ENCODE data around the gene GRIK2. TPM values are rescaled to one million over a fixed set of nuclear protein-coding genes. Genes with fewer than 3 reads are reported as not detected.
"Not testable (repeated sequence)": the region's sequence is repeated elsewhere in the genome, so short reads cannot be mapped to it uniquely, and the experiment has no call there.

Gene GRIK2
- total RNA-seq, 5 donors from 2014 or later (not counting 1 experiment from before 2014, with no cell fraction given): 0.15 to 0.19 TPM; not detected in 3

GRCh38 chr6:101379926-101380325 is 13.6 kb upstream of the GRIK2 start:
- H3K36me3 Mint-ChIP-seq: no peaks in the 10 kb centered on the region
- CTCF ChIA-PET: no interaction called here
- Histone ChIP-seq H3K4me1 (ENCODE audit: control insufficient read depth in 1 of 2, extremely low read depth in 1 of 2, insufficient read depth in 2 of 2, low read length in 2 of 2) (no peaks in the 10 kb centered on the region), H3K27me3 (replicated peaks in 1 of 2; ENCODE audit: control insufficient read depth in 2 of 2, extremely low read depth in 1 of 2, insufficient read depth in 2 of 2, low read length in 1 of 2) (no peaks in the 10 kb centered on the region), H3K4me3 (ENCODE audit: control insufficient read depth in 1 of 2, extremely low read depth in 1 of 2, low read length in 1 of 2) (no peak overlapping the region), H3K9me3 (no peaks in the 10 kb centered on the region), H3K36me3 (ENCODE audit: control insufficient read depth in 2 of 2, extremely low read depth in 1 of 2, insufficient read depth in 1 of 2, low read length in 1 of 2) (no peaks in the 10 kb centered on the region), H3K27ac (ENCODE audit: low read length) (no peak overlapping the region)
- no peak for ATAC-seq (replicated peaks in 1 of 4)
- H3K4me3 Mint-ChIP-seq: no peak overlapping the region
- H3K27ac Mint-ChIP-seq: no peak overlapping the region
- peaks cover 0 to 13% of the 10 kb centered on the region in 2 donors for H3K27me3 Mint-ChIP-seq
- POLR2A ChIA-PET: no interaction called here
- H3K9me3 Mint-ChIP-seq: peaks cover 5 to 11% (median 5%) of the 10 kb centered on the region in 3 donors
- 100% methylated on average over 1 of the region's 2 CpGs for WGBS (ENCODE audit: insufficient coverage)
- H3K4me1 Mint-ChIP-seq: no peaks in the 10 kb centered on the region
- no peak for DNase-seq

- H3K27me3 Mint-ChIP-seq: peaks cover 0 to 13% of the 10 kb centered on the region in 2 donors
- H3K9me3 ChIP-seq: no peaks in the 10 kb centered on the region
- DNase-seq: no peak
- CTCF ChIA-PET: interaction anchor here in 1 of 2 donors (0.6 kb wide), 1 partner anchor 518 kb away, joined by 4 read pairs; no protein-coding TSS in a partner anchor
- H3K36me3 ChIP-seq (ENCODE audit: control insufficient read depth in 2 of 2, extremely low read depth in 1 of 2, insufficient read depth in 1 of 2, low read length in 1 of 2): no peaks in the 10 kb centered on the region
- H3K36me3 Mint-ChIP-seq: no peaks in the 10 kb centered on the region
- no peak overlapping the region for H3K4me3 ChIP-seq (ENCODE audit: control insufficient read depth in 1 of 2, extremely low read depth in 1 of 2, low read length in 1 of 2)
- no peak overlapping the region for H3K4me3 Mint-ChIP-seq
- H3K4me1 ChIP-seq (ENCODE audit: control insufficient read depth in 1 of 2, extremely low read depth in 1 of 2, insufficient read depth in 2 of 2, low read length in 2 of 2): no peaks in the 10 kb centered on the region
- no peak for ATAC-seq (replicated peaks in 1 of 4)
- H3K27ac ChIP-seq (ENCODE audit: low read length): no peak overlapping the region
- no peak overlapping the region for H3K27ac Mint-ChIP-seq
- H3K4me1 Mint-ChIP-seq: no peaks in the 10 kb centered on the region
- WGBS (ENCODE audit: insufficient coverage): no CpG with 5 or more reads among the region's 2 CpGs
- H3K27me3 ChIP-seq (replicated peaks in 1 of 2; ENCODE audit: control insufficient read depth in 2 of 2, extremely low read depth in 1 of 2, insufficient read depth in 2 of 2, low read length in 1 of 2): no peaks in the 10 kb centered on the region
- H3K9me3 Mint-ChIP-seq: peaks cover 0 to 11% (median 5%) of the 10 kb centered on the region in 3 donors
- POLR2A ChIA-PET: interaction anchor here in 1 of 2 donors (0.6 kb wide), 1 partner anchor 19 kb away, joined by 8 read pairs; no protein-coding TSS in a partner anchor
These were observed 12.4 kb upstream of the GRIK2 start for GRCh38 chr6:101380897-101381630.

GRCh38 chr6:101383747-101384146 is 9.8 kb upstream of the GRIK2 start:
- ATAC-seq (replicated peaks in 1 of 4); H3K36me3 Mint-ChIP-seq; H3K4me1 ChIP-seq (ENCODE audit: control insufficient read depth in 1 of 2, extremely low read depth in 1 of 2, insufficient read depth in 2 of 2, low read length in 2 of 2); H3K27ac ChIP-seq (ENCODE audit: low read length); H3K9me3 ChIP-seq; H3K27me3 ChIP-seq (replicated peaks in 1 of 2; ENCODE audit: control insufficient read depth in 2 of 2, extremely low read depth in 1 of 2, insufficient read depth in 2 of 2, low read length in 1 of 2); H3K36me3 ChIP-seq (ENCODE audit: control insufficient read depth in 2 of 2, extremely low read depth in 1 of 2, insufficient read depth in 1 of 2, low read length in 1 of 2); H3K4me1 Mint-ChIP-seq; H3K27ac Mint-ChIP-seq; H3K4me3 ChIP-seq (ENCODE audit: control insufficient read depth in 1 of 2, extremely low read depth in 1 of 2, low read length in 1 of 2); POLR2A ChIA-PET; CTCF ChIA-PET; DNase-seq; H3K4me3 Mint-ChIP-seq: not testable (repeated sequence)
- H3K27me3 Mint-ChIP-seq: peaks cover 0 to 13% of the 10 kb centered on the region in 2 donors
- H3K9me3 Mint-ChIP-seq: peaks cover 0 to 11% (median 5%) of the 10 kb centered on the region in 3 donors
- WGBS (ENCODE audit: insufficient coverage): no CpG with 5 or more reads among the region's 5 CpGs

- ChIA-PET POLR2A (no interaction called here), CTCF (no interaction called here)
- no peak for DNase-seq
These were observed 6.5 kb upstream of the GRIK2 start for GRCh38 chr6:101386982-101387381.

GRCh38 chr6:101391772-101392585 is 1.5 kb upstream of the GRIK2 start:
- ChIA-PET POLR2A (no interaction called here), CTCF (no interaction called here)
- no peak overlapping the region for H3K4me3 Mint-ChIP-seq
- H3K9me3 ChIP-seq: no peaks in the 10 kb centered on the region
- peaks cover 20 to 26% of the 10 kb centered on the region in 2 experiments for H3K27me3 ChIP-seq (replicated peaks in 1 of 2; ENCODE audit: control insufficient read depth in 2 of 2, extremely low read depth in 1 of 2, insufficient read depth in 2 of 2, low read length in 1 of 2)
- no peaks in the 10 kb centered on the region for H3K36me3 ChIP-seq (ENCODE audit: control insufficient read depth in 2 of 2, extremely low read depth in 1 of 2, insufficient read depth in 1 of 2, low read length in 1 of 2)
- H3K27me3 Mint-ChIP-seq: peaks cover 19 to 36% of the 10 kb centered on the region in 2 donors
- H3K4me3 ChIP-seq (ENCODE audit: control insufficient read depth in 1 of 2, extremely low read depth in 1 of 2, low read length in 1 of 2): no peak overlapping the region
- ATAC-seq (replicated peaks in 1 of 4) (no peak), DNase-seq (no peak)
- H3K27ac ChIP-seq (ENCODE audit: low read length): no peak overlapping the region
- H3K4me1 ChIP-seq (ENCODE audit: control insufficient read depth in 1 of 2, extremely low read depth in 1 of 2, insufficient read depth in 2 of 2, low read length in 2 of 2): no peaks in the 10 kb centered on the region
- no peak overlapping the region for H3K27ac Mint-ChIP-seq
- 16% methylated on average over 8 of the region's 24 CpGs for WGBS (ENCODE audit: insufficient coverage)
- H3K9me3 Mint-ChIP-seq: peaks cover 0 to 2% (median 0%) of the 10 kb centered on the region in 3 donors
- no peaks in the 10 kb centered on the region for H3K36me3 Mint-ChIP-seq
- peaks cover 0 to 4% (median 0%) of the 10 kb centered on the region in 3 donors for H3K4me1 Mint-ChIP-seq

More at GRCh38 chr6:101386982-101387381, 6.5 kb upstream of the GRIK2 start:
- H3K27me3 ChIP-seq (replicated peaks in 1 of 2; ENCODE audit: control insufficient read depth in 2 of 2, extremely low read depth in 1 of 2, insufficient read depth in 2 of 2, low read length in 1 of 2): peaks cover 5 to 6% of the 10 kb centered on the region in 2 experiments
- no peaks in the 10 kb centered on the region for H3K4me1 ChIP-seq (ENCODE audit: control insufficient read depth in 1 of 2, extremely low read depth in 1 of 2, insufficient read depth in 2 of 2, low read length in 2 of 2)
- no peak overlapping the region for H3K4me3 ChIP-seq (ENCODE audit: control insufficient read depth in 1 of 2, extremely low read depth in 1 of 2, low read length in 1 of 2)
- ATAC-seq (replicated peaks in 1 of 4): no peak
- H3K36me3 Mint-ChIP-seq: no peaks in the 10 kb centered on the region
- peaks cover 4 to 13% of the 10 kb centered on the region in 2 donors for H3K27me3 Mint-ChIP-seq
- no peaks in the 10 kb centered on the region for H3K4me1 Mint-ChIP-seq
- H3K4me3 Mint-ChIP-seq: no peak overlapping the region
- H3K9me3 Mint-ChIP-seq: peaks cover 0 to 5% (median 4%) of the 10 kb centered on the region in 3 donors
- no peak overlapping the region for H3K27ac Mint-ChIP-seq
- no CpG with 5 or more reads among the region's 1 CpG for WGBS (ENCODE audit: insufficient coverage)
- no peak overlapping the region for H3K27ac ChIP-seq (ENCODE audit: low read length)
- H3K9me3 ChIP-seq: no peaks in the 10 kb centered on the region
- H3K36me3 ChIP-seq (ENCODE audit: control insufficient read depth in 2 of 2, extremely low read depth in 1 of 2, insufficient read depth in 1 of 2, low read length in 1 of 2): no peaks in the 10 kb centered on the region

GRCh38 chr6:101392586-101393230 is 800 bp upstream of the GRIK2 start:
- Mint-ChIP-seq H3K27ac (no peak overlapping the region), H3K9me3 (peaks cover 0 to 4% (median 0%) of the 10 kb centered on the region in 3 donors), H3K4me1 (peaks cover 0 to 4% (median 0%) of the 10 kb centered on the region in 3 donors), H3K36me3 (no peaks in the 10 kb centered on the region), H3K4me3 (no peak overlapping the region), H3K27me3 (peaks cover 19 to 36% of the 10 kb centered on the region in 2 donors)
- peak overlapping the region in 1 of 2 donors; percentile 23 for H3K4me3 ChIP-seq (ENCODE audit: control insufficient read depth in 1 of 2, extremely low read depth in 1 of 2, low read length in 1 of 2)
- ChIA-PET CTCF (no interaction called here), POLR2A (no interaction called here)
- no peaks in the 10 kb centered on the region for H3K4me1 ChIP-seq (ENCODE audit: control insufficient read depth in 1 of 2, extremely low read depth in 1 of 2, insufficient read depth in 2 of 2, low read length in 2 of 2)
- ATAC-seq (replicated peaks in 1 of 4) (no peak), DNase-seq (no peak)
- H3K27ac ChIP-seq (ENCODE audit: low read length): no peak overlapping the region
- H3K27me3 ChIP-seq (replicated peaks in 1 of 2; ENCODE audit: control insufficient read depth in 2 of 2, extremely low read depth in 1 of 2, insufficient read depth in 2 of 2, low read length in 1 of 2): peaks cover 20 to 26% of the 10 kb centered on the region in 2 experiments
- no peaks in the 10 kb centered on the region for H3K36me3 ChIP-seq (ENCODE audit: control insufficient read depth in 2 of 2, extremely low read depth in 1 of 2, insufficient read depth in 1 of 2, low read length in 1 of 2)
- 11% methylated on average over 22 of the region's 26 CpGs for WGBS (ENCODE audit: insufficient coverage)
- H3K9me3 ChIP-seq: no peaks in the 10 kb centered on the region
